Stimulated activated CD4-positive, alpha-beta T cell treated with anti-CD3 and anti-CD28 coated beads, Interleukin-12 subunit alpha, Interleukin-12 subunit beta, amount 100 ng/mL, for 4 hours (primary cell): Measurements from ENCODE around the gene MAP2.

Experiments used
- DNase-seq: peaks from one replicate; pipeline ENCODE4 v3.0.0-alpha.2; 2020

MAP2 gene

DNA sequence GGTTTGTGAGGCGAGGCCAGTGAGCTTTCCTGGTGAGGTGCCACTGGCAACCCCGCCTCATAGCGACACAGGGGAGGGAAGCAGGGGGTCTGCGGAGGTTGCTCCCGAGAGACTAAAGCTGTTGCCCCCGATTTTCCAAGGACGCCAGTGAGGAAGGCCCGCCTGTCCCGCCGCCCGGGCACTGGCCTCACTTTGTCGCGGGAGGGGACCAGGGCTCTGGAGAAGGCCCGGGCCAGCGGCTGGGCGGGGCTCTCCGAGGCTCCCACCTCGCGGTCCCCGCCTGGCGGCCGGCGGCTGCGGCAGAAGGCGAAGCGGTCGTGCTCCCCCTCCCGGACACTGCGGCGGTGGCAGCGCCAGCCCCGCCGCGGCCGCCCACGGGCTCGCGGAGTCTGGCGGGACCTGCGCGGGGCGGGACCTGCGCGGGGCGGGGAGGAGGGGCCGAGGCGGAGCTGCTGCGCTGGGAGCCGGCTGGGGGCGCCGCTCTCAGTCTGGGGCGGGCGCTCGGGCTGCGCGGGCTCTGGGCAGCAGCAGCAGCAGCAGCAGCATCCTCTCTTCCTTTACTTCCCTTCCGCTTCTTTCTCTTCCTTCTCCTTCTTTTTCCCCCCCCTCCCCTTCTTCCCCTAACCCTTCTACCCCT lies at the start of gene MAP2:
Gene MAP2 (plus strand): TSS at position 486 of the 637 bp plus-strand sequence. CDS start 229,124 bp downstream, outside the sequence.
- peak; percentile 57 for DNase-seq

DNA sequence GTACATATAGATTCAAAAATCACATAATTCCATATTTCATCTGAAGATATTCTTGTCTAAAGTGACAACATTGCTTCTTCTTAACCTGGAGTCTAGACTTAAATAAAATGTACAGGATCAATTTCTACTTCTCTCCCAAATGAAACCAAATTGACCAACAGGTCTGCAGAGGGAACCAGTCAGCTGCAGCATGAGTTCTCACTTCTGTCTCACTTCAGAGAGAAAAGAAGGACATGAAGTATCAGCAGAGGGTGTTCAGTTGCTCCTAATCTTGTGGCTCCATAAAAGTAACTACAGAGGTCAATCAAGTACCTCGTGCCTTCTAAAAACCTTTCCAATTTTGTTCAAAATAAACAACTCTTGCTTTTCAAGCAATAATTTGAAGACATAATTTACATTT lies 47.2 kb upstream of the MAP2 start:
- no peak for DNase-seq

DNA sequence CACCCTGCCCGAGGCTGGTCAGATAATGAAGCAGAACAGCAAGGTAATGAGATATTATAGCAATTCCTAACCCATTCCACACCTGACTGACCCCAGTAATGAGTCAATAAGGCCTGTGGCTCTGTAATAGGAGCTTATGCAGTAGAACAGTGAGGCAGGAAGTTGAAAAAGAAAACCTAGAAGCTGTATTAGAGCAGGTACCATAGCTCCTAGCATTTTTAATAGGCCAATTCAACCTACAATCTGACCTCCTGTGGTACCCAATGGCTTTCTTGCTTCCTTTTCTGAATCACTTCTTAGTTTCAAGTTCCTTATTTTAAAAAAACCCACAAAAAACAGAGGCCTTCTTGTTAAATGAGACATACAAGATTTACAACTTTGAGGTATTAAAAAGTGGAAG lies 43.6 kb upstream of the MAP2 start:
- no peak for DNase-seq

GRCh38 chr2:209381091-209381490 lies 42.8 kb upstream of the MAP2 start:
- DNase-seq = no peak

- DNase-seq = no peak
These were observed 41.1 kb upstream of the MAP2 start for GRCh38 chr2:209382775-209383174.

DNA sequence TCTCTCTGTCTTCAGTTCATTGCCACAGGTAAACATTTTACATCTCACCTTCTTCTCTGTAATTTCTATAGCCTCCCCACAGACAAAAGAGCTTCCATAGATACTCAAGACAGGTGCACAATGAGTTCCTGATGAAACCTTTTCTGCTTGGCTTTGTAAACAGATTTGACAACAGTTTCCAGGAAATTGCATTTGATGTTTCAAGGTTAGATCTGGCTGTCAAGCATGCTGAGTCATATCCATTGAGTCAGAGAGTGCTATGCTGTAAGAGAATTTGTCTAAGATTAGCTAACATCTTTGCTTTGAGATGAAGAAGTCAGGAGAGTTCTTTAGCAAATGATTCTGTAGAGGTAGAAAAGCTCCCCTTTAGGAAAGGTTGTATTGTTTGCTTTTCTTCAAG lies 40.6 kb upstream of the MAP2 start:
- no peak for DNase-seq

DNA sequence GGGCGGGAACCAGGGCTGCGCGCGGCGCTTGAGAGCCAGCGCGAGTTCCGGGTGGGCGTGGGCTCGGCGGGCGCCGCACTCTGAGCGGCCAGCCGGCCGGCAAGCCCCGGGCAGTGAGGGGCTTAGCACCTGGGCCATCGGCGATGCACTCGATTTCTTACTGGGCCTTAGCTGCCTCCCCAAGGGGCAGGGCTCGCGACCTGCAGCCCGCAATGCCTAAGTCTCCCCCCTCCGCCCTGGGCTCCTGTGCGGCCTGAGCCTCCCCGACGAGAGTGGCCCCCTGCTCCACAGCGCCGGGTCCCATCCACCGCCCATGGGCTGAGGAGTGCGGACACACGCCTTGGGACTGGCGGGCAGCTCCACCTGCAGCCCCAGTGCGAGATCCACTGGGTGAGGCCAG lies 36.5 kb upstream of the MAP2 start:
- DNase-seq = no peak

GRCh38 chr2:209388446-209389037 lies 35.3 kb upstream of the MAP2 start:
- no peak for DNase-seq

GRCh38 chr2:209389171-209389618 lies 34.7 kb upstream of the MAP2 start:
- no peak for DNase-seq

DNA sequence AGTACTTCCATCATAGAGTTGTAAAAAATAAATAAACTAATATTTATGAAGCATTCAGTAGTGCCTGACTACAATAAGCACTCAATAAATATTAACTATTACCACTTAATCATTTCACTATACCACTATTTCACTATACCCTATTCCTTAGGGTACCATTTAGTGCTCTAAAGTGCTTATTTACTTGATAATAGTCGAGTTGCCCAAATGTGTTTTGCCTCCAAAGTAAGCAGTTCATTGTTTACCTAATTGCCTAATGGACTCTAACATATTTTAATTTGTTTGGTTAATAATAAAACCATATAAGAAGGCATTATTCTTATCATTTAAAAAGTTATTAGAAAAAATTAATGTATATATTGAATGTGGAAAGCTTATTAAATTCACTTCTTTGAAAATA lies 33.0 kb upstream of the MAP2 start:
- DNase-seq = no peak

DNA sequence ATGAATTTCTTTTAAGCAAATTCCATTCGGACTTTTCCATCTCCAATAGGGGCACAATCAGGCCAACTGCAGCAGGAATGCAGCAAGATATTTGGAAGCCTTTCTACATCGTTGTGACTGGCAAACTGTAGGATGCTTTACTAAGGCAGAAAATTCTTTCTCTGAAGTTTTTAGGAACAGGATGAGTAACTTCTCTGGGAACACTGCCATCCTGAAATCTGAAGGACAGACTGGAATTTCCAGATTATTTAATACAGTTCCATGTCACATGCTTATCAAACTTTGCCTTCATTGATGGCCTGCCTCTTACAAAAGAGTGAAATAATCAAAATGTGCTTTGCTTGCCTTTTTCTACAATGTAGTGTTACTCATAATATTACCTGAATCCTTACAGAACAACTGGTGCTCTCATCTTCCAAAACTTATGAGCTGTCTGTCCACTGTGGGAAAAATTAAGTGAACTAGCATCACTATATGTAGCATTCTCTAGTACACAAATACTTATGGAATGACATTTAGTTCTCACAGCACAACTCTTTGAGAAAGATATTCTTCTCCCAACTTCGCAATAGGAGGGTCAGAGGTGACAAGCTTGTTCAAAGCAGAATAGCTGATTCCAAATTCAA lies 32.0 kb upstream of the MAP2 start:
- no peak for DNase-seq

- no peak for DNase-seq
These were observed 28.6 kb upstream of the MAP2 start for GRCh38 chr2:209395229-209395628.

DNA sequence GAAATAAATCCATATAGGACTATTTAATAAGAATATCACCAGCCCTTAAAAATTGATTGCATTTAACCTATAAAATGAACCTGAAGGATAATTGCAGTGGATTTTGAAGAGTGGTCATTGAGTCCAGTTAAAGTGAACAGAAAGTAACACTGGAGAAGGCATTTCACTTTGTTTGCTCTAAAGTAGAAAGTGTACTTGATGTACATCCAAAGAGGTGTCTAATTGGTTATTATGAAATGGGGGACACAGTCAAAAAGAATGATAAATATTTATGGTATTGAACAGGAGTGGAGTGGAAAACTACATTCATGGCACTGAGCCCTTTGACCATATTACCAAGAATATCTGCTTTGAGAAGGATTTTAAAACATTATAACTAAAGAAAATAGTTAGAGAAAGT lies 28.2 kb upstream of the MAP2 start:
- DNase-seq = no peak

GRCh38 chr2:209398463-209398862 lies 25.4 kb upstream of the MAP2 start:
- DNase-seq = no peak

- DNase-seq = no peak
These were observed 22.1 kb upstream of the MAP2 start for GRCh38 chr2:209401788-209402187.

GRCh38 chr2:209411296-209411695 lies 12.6 kb upstream of the MAP2 start:
- no peak for DNase-seq

DNA sequence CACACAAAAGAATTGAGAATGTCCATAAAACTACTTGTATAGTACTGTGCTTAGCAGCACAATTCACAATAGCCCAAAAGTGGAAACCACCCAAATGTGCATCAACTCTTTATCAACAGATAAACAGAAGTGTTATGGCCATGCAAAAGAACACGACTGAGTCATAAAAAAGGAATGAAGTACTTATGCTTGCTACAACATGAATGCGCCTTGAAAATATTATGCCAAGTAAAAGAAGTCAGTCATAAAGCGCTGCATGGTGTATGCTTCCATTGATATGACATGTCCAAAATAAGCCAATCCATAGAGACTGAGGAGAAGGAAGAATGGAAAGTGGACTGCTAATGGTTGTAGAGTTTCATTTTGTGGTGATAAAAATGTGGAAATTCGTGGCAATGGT lies 12.1 kb upstream of the MAP2 start:
- no peak for DNase-seq

GRCh38 chr2:209413311-209414014 lies 10.4 kb upstream of the MAP2 start:
- no peak for DNase-seq

DNA sequence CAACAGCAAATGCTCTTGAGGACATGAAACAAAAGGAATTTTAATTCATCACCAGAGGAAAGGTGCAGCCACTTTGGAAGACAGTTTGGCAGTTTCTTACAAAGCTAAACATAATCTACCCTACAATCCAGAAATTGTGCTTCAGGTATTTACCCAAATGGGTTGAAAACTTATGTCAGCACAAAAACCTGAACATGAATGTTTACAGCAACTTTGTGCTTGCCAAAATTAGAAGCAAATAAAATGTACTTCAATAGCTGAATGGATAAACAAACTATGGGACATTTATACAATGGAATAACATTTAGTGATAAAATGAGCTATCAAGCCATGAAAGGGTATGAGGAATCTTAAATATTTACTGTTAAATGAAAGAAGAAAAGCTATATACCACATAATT lies 6.9 kb upstream of the MAP2 start:
- no peak for DNase-seq

DNA sequence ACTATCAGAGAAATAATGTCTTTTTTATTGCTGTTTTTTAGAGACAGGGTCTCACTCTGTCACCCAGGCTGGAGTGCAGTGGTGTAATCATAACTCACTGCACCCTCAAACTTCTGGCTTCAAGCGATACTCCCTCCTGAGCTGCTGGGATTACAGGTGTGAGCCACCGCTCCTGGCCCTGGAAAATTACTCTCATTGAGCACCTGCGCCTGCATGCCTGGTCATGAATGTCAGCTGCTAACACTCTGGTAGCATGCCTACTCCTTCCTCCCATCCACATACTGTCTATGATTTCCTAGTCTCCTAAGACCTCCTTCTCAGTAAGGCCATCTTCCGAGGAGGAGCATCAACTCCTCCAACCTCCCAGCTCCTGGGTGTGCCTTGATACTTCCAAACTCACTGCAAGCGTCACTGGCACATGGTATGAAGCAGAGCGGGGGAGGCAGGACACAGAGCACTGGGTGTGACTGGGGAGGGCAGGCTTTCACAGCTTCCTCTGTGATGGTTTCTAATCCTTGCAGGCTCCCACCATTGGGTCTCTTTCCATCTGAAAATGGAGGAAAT lies 1.6 kb upstream of the MAP2 start:
- no peak for DNase-seq

DNA sequence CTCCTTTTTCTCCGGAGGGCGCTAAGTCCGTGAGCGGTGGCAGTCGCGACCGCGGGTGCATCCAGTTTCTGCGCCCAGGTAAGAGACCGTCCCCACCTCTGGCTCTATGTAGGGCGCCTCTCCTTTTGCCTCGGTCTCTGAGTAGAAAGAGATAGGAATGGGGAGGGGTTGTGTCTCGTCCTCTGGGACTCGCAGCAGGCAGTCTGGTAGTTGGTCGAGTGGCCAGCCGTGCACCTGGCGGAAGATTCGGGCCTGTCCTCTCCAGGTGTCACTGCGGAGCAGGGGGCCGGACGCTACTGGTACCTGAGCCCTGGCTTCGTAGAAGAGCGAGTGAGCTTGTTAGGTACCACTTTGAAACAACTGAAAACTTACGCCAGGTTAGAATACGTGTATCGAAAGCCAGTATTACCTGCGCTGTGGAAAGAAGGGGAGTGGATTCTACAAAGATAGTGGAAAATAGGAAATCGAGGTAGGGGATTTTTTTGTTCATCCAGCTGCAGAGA lies 403 bp downstream of the MAP2 start:
- no peak for DNase-seq

- no peak for DNase-seq
These were observed 1.1 kb downstream of the MAP2 start for GRCh38 chr2:209424781-209425470.
